ENCODE results near the gene B4GAT1.
A peak's percentile ranks its signal among the peaks of the same experiment; 100 is the strongest.
"Not testable (repeated sequence)": the region's sequence is repeated elsewhere in the genome, so short reads cannot be mapped to it uniquely, and the experiment has no call there.

The B4GAT1 gene

GRCh38 chr11:66363187-66363601 lies 15.8 kb upstream of the B4GAT1 start:
- DNase-seq (ENCODE audit: low spot score): no peak

DNA sequence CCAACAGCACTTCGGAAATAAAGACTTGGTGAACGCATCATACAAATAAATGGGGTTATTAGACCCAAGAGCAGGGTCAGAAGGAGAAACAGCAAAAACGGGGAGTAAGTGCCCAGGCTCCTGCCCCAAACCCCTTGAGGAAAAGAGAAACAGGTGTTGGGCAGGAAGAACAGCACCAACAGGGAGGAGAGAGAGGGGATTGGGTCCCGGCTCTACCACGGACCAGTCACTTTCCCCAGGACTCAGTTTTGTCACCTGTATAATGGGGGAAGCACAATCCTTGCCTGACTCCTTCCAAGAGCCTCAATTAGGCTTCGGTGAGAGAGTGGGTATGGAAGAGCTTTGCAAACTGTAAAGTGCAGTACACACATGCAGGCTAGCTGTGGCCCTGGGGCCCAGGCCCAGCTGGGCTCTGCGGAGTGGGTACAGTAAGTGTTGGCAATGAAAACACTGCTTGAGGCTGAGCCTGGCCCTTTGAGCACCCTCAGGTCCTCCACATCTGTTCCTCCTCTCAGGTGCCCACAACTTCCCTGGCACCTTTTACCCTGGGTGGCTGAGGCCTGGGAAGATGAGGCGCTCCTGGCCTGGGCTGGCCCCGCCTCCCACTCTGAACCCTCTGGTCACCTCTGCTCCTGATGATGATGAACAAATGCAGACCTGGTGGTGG lies 15.2 kb upstream of the B4GAT1 start:
- no peak for DNase-seq (ENCODE audit: low spot score)

DNA sequence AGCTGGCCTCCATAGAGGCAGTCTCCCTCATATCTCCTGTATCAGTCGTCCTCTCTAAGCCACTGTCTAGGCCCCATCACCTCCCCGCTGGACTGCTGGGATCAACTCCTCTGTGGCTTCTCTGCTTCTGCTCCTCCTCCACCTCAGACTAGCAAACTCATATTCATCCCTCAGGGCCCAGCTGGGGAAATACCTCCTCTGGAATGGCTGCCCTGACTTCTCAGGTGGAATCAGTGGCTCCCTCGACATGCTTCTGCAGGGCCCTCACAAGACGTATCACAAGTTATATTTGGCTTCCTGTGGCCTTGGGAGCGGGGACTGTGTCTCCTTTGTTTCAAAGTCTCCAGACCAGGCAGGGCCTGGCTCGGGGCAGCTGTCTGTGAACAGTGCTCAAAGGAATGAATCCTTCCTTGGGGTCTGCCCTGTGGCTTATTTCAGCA lies 14.1 kb upstream of the B4GAT1 start:
- DNase-seq (ENCODE audit: low spot score): no peak

DNA sequence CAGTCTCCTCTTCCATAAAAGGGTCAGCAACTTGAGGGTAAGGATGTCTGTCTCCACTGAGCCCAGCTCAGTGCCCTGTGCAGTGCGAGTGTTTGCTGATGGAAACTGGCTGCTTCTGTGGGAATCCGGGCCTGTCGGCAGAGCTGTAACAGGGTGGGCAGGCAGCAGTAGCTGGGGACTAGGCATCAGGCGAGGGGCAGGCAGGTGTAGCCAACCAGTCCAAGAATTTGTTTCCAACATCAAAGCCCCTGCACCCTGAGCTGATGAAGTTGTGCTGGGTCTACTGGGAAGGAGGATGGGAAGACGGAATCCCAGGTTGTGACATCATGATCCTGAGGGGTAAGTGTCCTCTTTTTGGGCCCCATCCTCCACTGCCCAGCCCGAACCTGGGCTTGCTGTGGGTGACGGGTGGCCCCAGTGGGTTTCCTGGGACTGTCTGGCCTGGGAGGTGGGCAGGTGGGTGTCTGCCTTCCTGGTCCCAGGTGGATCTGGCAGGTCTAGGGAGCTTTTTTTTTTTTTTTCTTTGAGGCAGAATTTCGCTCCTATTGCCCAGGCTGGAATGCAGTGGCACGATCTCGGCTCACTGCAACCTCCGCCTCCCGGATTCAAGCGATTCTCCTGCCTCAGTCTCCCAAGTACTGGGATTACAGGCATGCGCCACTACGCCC lies 13.1 kb upstream of the B4GAT1 start:
- no peak for DNase-seq (ENCODE audit: low spot score)

DNA sequence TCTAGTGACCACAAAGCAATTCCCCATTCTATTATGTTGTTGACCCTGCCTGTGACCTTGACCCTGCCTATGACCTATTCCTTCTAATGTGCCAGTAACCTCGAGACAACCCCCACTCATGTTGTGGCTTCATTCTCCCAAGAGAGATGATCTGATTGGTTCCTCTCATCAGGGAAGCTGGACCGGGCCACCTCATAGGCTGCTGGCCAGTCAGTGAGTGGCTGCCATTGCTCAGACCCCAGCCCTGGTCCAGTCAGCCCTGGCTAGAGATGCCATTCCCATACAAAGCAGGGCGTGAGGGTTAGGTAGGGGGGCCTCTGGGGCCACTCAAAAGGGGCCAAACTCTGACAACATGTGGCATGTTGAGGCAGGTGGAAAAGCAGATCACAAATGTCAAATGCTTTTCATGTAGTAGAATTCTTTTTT lies 12.2 kb upstream of the B4GAT1 start:
- DNase-seq (ENCODE audit: low spot score): no peak

- DNase-seq (ENCODE audit: low spot score): not testable (repeated sequence)
These were observed 3.3 kb upstream of the B4GAT1 start for GRCh38 chr11:66350560-66351235.

DNA sequence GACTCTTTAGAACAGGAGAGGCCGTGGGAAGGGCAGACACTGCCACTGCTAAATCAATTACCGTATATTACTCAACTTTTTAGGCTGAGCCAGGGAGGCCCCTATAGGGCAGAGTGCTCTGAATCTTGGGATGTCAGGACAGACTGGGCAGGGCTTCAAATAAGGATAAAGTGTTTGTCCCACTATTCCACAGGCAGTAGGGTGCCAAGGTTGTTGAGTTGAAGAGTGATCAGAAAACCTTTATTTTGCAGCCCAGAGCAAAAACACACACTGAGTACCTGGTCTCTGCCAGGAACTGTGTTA lies 1.6 kb upstream of the B4GAT1 start:
- DNase-seq (ENCODE audit: low spot score): no peak

GRCh38 chr11:66346476-66347424 lies 679 bp downstream of the B4GAT1 start:
- DNase-seq (ENCODE audit: low spot score): no peak

DNA sequence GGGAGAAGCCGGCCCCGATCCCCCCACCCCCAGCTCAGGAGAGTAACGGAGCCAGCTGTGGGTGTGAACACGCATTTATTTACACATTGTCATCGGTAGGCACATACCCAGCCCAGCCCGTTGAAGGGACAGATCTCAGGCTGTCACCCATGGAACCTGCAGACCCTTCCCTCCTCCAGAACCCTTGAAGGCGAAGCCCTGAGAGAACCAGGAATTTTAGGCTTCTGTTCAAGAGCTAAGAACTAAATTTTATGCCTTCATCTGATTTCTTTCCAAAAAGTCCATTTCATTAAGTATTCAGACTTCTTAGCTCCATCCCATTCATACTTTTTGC lies 2.1 kb downstream of the B4GAT1 start:
- no peak for DNase-seq (ENCODE audit: low spot score)

DNA sequence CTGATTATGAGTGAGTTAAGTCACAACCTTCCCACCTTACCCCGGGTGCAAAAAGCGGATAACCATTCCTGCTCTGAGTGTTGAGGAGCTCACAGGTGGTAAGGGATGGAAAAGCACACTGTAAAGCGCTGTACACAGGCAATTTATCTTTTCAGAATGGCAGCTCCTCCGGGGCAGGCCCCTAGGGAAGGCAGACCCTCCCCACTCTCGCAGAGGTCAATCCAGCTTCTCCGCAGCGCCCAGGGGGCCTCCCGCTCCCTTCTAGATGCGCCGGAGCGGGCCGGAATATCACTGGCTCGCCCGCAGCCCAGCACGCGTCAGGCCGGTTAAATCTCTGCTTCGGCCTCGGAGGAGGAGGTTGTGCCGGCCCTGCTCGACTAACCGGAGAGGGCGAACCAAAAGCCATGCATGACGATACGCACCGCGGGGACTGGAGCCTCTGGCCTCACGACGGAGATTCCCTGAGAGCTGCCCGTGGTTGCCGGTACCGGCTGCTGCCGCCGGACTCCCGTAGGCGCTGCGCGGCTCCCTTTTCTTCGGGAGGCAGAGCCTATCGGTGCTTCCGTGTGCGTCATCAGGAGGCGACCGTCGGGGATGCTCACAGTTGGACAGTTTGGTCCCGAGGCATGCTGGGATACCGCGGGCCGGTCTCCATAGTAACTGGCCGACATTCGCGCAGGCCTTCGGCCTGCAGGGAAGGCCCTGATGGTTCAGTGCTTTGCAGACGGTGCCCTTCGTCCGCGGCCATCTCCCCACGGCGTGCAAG lies 2.7 kb downstream of the B4GAT1 start, which contains the start of gene BRMS1:
Gene BRMS1 (minus strand): TSS at position 555 of the 766 bp plus-strand sequence. CDS start 2,870 bp downstream, outside the sequence.
- peak; percentile 95 for DNase-seq (ENCODE audit: low spot score)

DNA sequence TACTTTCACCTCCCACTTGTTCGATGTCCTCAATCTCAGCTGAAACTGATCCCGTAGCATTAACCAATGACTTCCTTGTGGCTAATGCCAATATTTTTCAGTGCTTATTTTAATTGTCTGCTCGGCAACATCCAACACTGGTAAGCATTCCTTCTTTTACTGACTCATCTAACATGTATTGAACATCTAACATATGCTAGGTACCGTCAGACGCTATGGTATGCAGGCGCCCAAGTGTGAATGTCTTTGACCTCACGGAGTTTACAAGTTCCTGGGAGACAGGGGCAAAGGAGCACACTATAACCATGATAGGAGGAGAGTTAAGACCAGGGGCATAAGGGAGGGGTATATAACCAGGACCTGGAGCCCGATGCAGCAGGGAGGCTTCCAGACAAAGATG lies 4.3 kb downstream of the B4GAT1 start:
- DNase-seq (ENCODE audit: low spot score): no peak

DNA sequence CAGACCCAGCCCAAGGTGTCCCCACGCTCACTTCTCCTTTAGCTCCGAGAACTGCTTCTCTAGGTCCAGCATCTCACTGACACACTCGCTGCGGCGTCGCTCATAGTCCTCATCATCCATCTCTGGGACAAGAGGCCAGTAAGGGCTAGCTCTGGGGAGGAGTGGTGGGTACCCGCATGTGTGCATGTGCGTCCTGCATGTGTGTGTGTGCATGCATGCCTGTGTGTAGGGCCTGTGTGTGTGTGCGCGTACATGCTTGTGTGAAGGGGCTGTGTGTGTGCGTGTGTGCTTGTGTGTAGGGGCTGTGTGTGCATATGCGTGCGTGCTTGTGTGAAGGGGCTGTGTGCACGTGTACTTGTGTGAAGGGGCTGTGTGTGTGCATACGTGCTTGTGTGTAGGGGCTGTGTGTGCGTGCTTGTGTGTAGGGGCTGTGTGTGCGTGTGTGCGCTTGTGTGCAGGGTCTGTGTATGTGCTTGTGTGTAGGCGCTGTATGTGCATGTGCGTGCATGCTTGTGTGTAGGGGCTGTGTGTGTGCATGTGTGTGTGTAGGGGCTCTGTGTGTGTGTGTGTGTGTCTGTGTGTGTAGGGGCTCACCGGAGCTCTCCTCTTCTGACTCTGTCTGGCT lies 5.8 kb downstream of the B4GAT1 start:
- DNase-seq (ENCODE audit: low spot score): no peak

GRCh38 chr11:66340596-66341501 lies 6.6 kb downstream of the B4GAT1 start:
- no peak for DNase-seq (ENCODE audit: low spot score)

GRCh38 chr11:66339686-66340483 lies 7.5 kb downstream of the B4GAT1 start:
- DNase-seq (ENCODE audit: low spot score): no peak

GRCh38 chr11:66339162-66339675 lies 8.2 kb downstream of the B4GAT1 start:
- no peak for DNase-seq (ENCODE audit: low spot score)

- no peak for DNase-seq (ENCODE audit: low spot score)
These were observed 8.9 kb downstream of the B4GAT1 start for GRCh38 chr11:66338276-66339161.

GRCh38 chr11:66337103-66337899 lies 10.1 kb downstream of the B4GAT1 start:
- DNase-seq (ENCODE audit: low spot score): no peak

Measured in AG20443 (cell line).